Astrocyte (in vitro differentiated cells and primary cell): ENCODE data around the gene DLGAP3. TPM values are rescaled to one million over a fixed set of nuclear protein-coding genes. Genes with fewer than 3 reads are reported as not detected.

ENCODE experiments used
- DNase-seq: peaks from one replicate; pipeline ENCODE4 v3.0.0-alpha.2; 2010; ENCODE audit warnings: low read depth
- FAIRE-seq: peaks from 2 replicates; lab custom pipeline; 2011; peaks lifted over from hg19 to GRCh38; lab: Jason Lieb, UNC
- H2AFZ ChIP-seq: 2 replicates; pipeline ENCODE4 v1.6.0; 2012; ENCODE audit warnings: low read depth, low read length, inconsistent platforms
- H3K27ac ChIP-seq: 2 replicates; pipeline ENCODE4 v1.5.1; 2011; ENCODE audit warnings: low read depth, low read length, inconsistent platforms
- H3K27me3 ChIP-seq: 2 replicates; pipeline ENCODE4 v1.6.0; 2011; ENCODE audit warnings: low read length, inconsistent platforms; ENCODE audit not compliant: insufficient read depth
- H3K36me3 ChIP-seq: 2 replicates; pipeline ENCODE4 v1.5.1; 2011; ENCODE audit warnings: low read length, inconsistent platforms; ENCODE audit not compliant: insufficient read depth
- H3K4me1 ChIP-seq: 2 replicates; pipeline ENCODE4 v1.5.1; 2011; ENCODE audit warnings: low read length, inconsistent platforms; ENCODE audit not compliant: insufficient read depth
- H3K4me2 ChIP-seq: 2 replicates; pipeline ENCODE4 v1.6.0; 2012; ENCODE audit warnings: low read length, inconsistent platforms
- H3K4me3 ChIP-seq: 2 replicates; pipeline ENCODE4 v1.5.1; 2011; ENCODE audit warnings: low read depth, mild to moderate bottlenecking, low read length, inconsistent platforms; ENCODE audit not compliant: insufficient read depth
- H3K79me2 ChIP-seq: 2 replicates; pipeline ENCODE4 v1.6.0; 2012; ENCODE audit warnings: mild to moderate bottlenecking, low read length, inconsistent platforms; ENCODE audit not compliant: insufficient read depth
- H3K9ac ChIP-seq: 2 replicates; pipeline ENCODE4 v1.6.0; 2012; ENCODE audit warnings: mild to moderate bottlenecking, low read length, inconsistent platforms
- H3K9me3 ChIP-seq: 2 replicates; pipeline ENCODE4 v1.5.1; 2012; ENCODE audit warnings: low read depth, mild to moderate bottlenecking, low read length, inconsistent platforms; ENCODE audit not compliant: insufficient read depth
- H4K20me1 ChIP-seq: 2 replicates; pipeline ENCODE4 v1.6.0; 2012; ENCODE audit warnings: low read length, inconsistent platforms; ENCODE audit not compliant: insufficient read depth
- H3K27ac Mint-ChIP-seq: one replicate; pipeline ENCODE4 v1.8.0; 2021; ENCODE audit warnings: mild to moderate bottlenecking, mixed read lengths; ENCODE audit not compliant: unreplicated experiment
- H3K27me3 Mint-ChIP-seq: one replicate; pipeline ENCODE4 v1.8.0; 2021; ENCODE audit warnings: low read depth, mixed read lengths; ENCODE audit not compliant: unreplicated experiment
- H3K36me3 Mint-ChIP-seq: one replicate; pipeline ENCODE4 v1.8.0; 2021; ENCODE audit warnings: low read depth, mixed read lengths; ENCODE audit not compliant: unreplicated experiment
- H3K4me1 Mint-ChIP-seq: one replicate; pipeline ENCODE4 v1.8.0; 2021; ENCODE audit warnings: low read depth, mixed read lengths; ENCODE audit not compliant: unreplicated experiment
- H3K4me3 Mint-ChIP-seq: one replicate; pipeline ENCODE4 v1.8.0; 2021; ENCODE audit warnings: mild to moderate bottlenecking, moderate library complexity, mixed read lengths; ENCODE audit not compliant: unreplicated experiment
- H3K9me3 Mint-ChIP-seq: one replicate; pipeline ENCODE4 v1.8.0; 2021; ENCODE audit warnings: mild to moderate bottlenecking, mixed read lengths; ENCODE audit not compliant: unreplicated experiment
- CTCF ChIP-seq: IDR thresholded peaks from 2 replicates; pipeline ENCODE4 v1.5.1; 2011; ENCODE audit warnings: low read depth, mild to moderate bottlenecking, inconsistent platforms, low read length, moderate library complexity; ENCODE audit not compliant: insufficient read depth
- EZH2 ChIP-seq: IDR thresholded peaks from 2 replicates; pipeline ENCODE4 v1.6.1; 2012; ENCODE audit warnings: mild to moderate bottlenecking, low read length, inconsistent platforms; ENCODE audit not compliant: insufficient read depth
- total RNA-seq: library from RNA; stranded (reverse); gene quantifications from 2 replicates; pipeline ENCODE4 v1.2.1, GENCODE V29; 2021

The DLGAP3 gene
- total RNA-seq, 1 donor from 2014 or later: 2.7 TPM

- Histone ChIP-seq H3K27ac (no peak overlapping the region), H2AFZ (no peak overlapping the region), H3K4me2 (no peak overlapping the region), H3K36me3 (no peaks in the 10 kb centered on the region), H3K9ac (no peak overlapping the region), H3K4me1 (no peaks in the 10 kb centered on the region), H4K20me1 (no peaks in the 10 kb centered on the region), H3K9me3 (no peaks in the 10 kb centered on the region), H3K4me3 (no peak overlapping the region), H3K79me2 (no peaks in the 10 kb centered on the region), H3K27me3 (peaks cover 6% of the 10 kb centered on the region)
- peaks cover 3% of the 10 kb centered on the region for H3K4me1 Mint-ChIP-seq
- TF ChIP-seq EZH2 (no peak), CTCF (no peak)
- H3K27me3 Mint-ChIP-seq: peaks cover 45% of the 10 kb centered on the region
- no peak for DNase-seq
- no peak overlapping the region for H3K4me3 Mint-ChIP-seq
- H3K36me3 Mint-ChIP-seq: peaks cover 6% of the 10 kb centered on the region
- H3K9me3 Mint-ChIP-seq: no peaks in the 10 kb centered on the region
- no peak overlapping the region for H3K27ac Mint-ChIP-seq
- no peak for FAIRE-seq
These were observed 28.5 kb downstream of the DLGAP3 start for GRCh38 chr1:34900775-34901502.

GRCh38 chr1:34899906-34900305 is 29.5 kb downstream of the DLGAP3 start:
- Mint-ChIP-seq H3K9me3 (no peaks in the 10 kb centered on the region), H3K27me3 (peaks cover 45% of the 10 kb centered on the region), H3K4me3 (no peak overlapping the region), H3K4me1 (peaks cover 3% of the 10 kb centered on the region), H3K27ac (no peak overlapping the region), H3K36me3 (peaks cover 6% of the 10 kb centered on the region)
- Histone ChIP-seq H3K36me3 (no peaks in the 10 kb centered on the region), H4K20me1 (no peaks in the 10 kb centered on the region), H3K4me3 (no peak overlapping the region), H3K79me2 (no peaks in the 10 kb centered on the region), H3K4me2 (no peak overlapping the region), H3K9me3 (no peaks in the 10 kb centered on the region), H3K4me1 (no peaks in the 10 kb centered on the region), H3K9ac (no peak overlapping the region), H2AFZ (no peak overlapping the region), H3K27me3 (peaks cover 6% of the 10 kb centered on the region), H3K27ac (no peak overlapping the region)
- TF ChIP-seq EZH2: no peak
- no peak for TF ChIP-seq CTCF
- DNase-seq (no peak), FAIRE-seq (no peak)

- no peaks in the 10 kb centered on the region for H3K36me3 ChIP-seq
- Mint-ChIP-seq H3K36me3 (peaks cover 6% of the 10 kb centered on the region), H3K27me3 (peaks cover 45% of the 10 kb centered on the region), H3K4me3 (no peak overlapping the region), H3K27ac (no peak overlapping the region), H3K9me3 (no peaks in the 10 kb centered on the region), H3K4me1 (peaks cover 3% of the 10 kb centered on the region)
- H2AFZ ChIP-seq: no peak overlapping the region
- H4K20me1 ChIP-seq: no peaks in the 10 kb centered on the region
- no peaks in the 10 kb centered on the region for H3K4me1 ChIP-seq
- H3K79me2 ChIP-seq: no peaks in the 10 kb centered on the region
- H3K9ac ChIP-seq: no peak overlapping the region
- no peak overlapping the region for H3K4me2 ChIP-seq
- TF ChIP-seq EZH2 (no peak), CTCF (no peak)
- no peak overlapping the region for H3K4me3 ChIP-seq
- H3K9me3 ChIP-seq: no peaks in the 10 kb centered on the region
- H3K27me3 ChIP-seq: peaks cover 6% of the 10 kb centered on the region
- FAIRE-seq (no peak), DNase-seq (no peak)
- no peak overlapping the region for H3K27ac ChIP-seq
These were observed 30.0 kb downstream of the DLGAP3 start for GRCh38 chr1:34899471-34899870.
